Islet of Langerhans (tissue), 1 donor: Measurements from ENCODE around the gene DRAM1.

Experiments
- FAIRE-seq: peaks from one replicate; lab custom pipeline; 2011; peaks lifted over from hg19 to GRCh38; lab: Jason Lieb, UNC

Gene DRAM1

DNA sequence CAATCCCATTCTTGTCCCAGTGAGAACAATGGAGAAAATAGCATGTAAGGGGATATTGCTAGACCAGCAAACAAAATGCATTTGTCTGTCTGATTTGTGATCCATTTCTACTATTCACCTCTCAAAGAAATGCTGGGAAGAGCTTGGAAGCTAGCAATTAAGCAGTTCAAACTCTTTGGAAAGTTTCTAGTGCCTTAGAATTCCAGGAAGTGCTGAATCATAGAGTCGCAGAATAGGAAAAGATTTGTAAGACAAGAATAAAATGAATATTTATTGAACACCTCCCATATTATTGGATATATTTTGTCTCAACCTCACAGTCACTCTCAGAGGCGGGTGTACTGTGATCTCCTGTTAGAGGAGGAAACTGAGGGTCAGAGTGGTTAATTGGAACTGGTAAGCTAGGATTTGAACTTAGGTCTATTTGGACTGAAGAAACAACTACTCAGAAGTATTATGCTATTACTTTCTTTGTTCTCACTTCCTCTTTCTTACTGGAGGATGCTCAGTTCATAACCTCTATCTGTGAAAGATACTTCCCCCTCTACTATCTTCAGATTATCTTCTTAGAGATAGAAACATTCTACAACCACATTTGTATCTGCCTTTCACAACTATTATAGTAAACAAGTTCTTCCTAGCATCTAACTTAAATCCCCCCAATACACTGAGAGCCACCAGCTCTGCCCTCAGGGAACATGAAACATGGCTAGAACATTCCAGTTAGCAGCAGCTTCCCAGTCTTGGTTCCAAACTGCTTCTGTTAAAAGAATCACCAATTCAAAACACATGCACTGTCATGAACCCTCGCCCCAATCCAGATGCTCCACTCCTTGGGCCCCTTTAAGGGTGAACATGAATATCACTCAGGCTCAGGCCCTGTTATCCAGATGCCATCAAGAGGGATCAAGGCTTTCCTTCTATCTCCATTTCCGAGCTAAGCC, 64.2 kb downstream of the DRAM1 start:
- no peak for FAIRE-seq

DNA sequence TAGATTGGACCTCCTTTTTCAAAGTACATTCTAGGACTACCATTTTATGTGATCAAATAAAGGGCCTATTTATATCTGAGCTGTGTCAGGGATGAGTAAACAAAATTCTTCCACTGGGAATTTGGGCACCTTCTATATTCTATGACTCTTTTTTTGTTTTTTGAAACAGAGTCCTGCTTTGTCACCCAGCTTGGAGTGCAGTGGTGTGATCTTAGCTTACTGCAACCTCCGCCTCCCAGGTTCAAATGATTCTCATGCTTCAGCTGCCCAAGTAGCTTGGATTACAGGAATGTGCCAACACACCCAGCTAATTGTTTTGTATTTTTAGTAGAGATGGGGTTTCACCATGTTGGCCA, 64.8 kb downstream of the DRAM1 start:
- no peak for FAIRE-seq

DNA sequence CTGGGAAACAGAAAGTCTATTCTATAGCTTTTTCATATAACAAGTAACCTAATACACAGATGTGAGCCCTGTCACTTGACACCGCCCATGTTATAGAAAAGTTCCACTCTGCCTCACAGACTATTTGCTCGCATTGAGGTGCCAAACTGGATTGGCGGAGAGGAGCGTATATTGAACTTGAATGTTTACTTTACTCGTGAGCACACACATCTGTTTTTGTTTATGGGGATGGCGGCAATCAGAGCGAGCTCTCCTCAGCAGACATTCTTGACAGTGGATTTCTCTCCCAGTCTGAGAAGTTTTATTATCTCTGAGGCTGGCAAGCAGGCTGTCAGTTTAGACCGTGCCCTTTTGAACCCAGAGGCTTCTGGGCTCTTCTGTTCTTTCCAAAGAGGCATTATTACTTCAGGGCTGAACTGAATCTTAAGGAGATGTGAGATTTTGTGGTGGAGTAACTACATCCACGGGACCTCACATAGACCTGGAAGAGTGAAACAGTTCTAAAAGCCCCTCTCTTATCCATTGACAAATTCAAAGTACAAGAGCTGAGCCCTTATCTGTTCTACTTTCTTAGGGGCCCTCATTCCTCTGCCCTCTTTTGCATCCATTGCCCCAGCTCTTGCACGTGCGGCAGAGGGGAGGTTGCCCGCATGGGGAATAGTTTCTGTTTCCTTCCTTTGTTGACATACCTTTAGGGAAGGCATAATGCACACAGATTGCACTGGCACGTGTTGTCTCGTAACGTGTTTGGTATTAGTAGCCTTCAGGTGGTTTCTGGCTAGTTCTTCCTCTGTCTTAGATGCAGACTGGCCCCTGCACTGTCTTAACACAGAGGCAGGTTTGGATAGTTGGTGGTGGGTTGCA, 68.2 kb downstream of the DRAM1 start:
- FAIRE-seq = no peak

DNA sequence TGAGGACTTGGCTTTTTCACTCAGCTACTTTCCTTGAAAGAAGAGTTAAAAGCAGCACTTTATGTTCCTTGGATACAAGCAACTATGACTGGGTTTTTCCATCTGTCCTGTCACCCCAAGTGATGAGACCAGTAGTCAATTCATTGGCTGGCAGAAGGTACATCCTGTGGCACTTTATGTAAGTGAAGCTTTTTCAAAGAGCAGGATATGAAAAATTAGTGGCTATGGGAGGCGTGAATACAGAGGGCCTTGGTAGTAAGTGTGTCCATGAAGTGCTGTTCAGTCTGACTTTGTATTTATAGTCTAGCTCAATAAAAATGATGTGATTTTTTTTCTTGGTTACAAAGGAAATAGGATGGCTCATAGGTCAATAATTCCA, 68.8 kb downstream of the DRAM1 start:
- FAIRE-seq = no peak

DNA sequence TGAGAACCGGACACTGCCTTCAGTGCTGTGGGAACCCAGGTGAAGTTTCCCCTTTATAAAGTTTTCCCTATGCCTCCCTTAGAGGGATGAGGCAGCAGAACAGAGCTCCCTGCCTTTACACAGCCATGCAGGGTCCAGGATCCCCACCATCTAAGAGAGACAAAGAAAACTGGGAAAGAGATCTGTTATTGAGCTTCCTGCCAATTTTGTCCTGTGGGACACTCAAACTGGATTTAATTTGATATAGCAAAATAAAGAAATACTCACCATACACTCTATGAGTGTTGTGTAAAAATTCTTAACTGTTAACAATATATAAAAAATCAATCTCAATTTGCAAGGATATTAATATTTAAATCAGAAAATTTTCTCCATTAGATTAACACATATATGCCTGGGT, 69.9 kb downstream of the DRAM1 start:
- FAIRE-seq = no peak

DNA sequence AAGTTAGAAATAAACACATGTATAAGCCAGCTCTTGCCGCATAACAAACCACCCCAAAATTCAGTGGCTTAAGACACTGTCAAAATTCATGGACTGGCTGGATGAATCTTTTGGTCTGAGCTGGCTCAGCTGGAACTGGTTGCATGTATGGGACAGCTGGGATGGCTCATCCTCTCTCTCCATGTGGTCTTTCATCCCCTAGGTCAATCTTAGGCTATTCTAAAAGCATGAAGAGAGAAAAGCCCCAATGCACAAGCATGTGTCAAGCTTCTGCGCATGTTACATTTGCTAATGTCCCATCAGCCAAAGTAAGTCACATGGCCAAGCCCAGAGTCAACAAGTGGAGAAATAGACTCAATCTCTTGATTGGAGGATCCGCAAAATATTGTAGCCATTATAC, 71.0 kb downstream of the DRAM1 start:
- no peak for FAIRE-seq

DNA sequence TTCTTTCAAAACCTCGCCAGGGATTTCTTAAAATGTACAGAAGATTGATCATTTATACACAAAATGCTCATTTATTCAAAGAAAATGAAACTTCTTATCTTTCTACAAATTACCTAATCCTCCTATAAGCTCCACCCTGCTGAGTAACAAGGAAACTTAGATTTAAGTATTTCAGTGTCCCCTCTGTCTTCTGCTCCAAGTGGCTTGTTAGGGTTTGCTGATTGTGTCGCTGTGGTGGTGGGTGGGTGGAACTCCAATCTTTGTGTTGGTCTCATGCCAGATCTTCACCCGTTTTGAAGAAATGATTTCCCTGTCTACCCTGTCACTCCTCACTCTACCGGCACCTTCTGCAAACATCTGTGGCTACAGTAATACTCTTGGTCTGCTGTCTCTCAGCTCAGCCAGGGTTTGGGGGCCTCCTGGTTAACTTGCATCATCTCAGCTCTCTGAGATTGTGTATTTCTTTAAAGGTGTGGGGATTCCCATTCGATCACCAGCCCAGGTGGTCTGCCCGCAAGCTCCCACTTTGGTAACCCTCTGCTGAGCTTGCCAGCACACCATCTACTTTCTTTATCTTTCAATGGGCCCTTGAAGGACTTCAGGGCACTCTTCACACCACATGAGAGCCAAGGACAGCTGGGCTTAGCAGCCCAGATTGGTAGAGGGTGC, 73.8 kb downstream of the DRAM1 start:
- no peak for FAIRE-seq

DNA sequence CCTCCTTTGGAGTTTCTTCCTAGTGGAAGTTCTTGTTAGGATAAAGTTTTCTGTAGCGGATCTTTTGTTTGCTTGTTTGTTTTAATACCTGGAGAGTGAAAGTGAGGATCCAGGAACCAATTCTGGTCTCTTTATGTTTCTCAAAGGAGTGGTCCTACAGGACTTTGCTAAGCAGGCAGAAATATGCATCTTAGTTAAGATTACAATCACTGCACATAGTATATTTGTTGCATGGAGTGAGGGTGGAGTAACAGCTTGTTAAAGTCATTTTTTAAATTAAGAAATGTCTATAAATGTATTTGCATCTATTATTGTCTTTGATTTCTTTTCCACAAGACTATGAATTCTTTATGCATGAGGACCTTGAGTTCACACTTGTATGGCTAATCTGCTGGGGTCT, 76.7 kb downstream of the DRAM1 start:
- FAIRE-seq = no peak

DNA sequence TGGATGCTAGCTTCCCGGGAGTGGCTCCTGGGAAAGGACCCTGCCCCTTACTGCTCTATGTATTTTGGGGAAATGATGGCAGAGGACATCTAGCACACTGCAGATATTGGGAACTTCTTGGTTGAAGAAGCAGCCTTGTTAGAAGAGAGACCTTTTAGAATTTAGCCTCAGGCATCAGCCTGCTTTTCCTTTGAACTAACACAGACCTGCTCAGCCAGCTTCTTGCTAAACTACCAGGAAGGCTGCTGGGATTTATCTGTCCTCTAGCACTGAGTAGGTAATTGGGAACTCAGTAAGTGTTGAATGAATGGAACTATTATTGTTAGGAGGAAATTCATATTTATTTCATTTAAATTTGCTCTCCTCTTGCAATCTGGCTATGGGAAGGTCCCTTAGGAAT, 77.3 kb downstream of the DRAM1 start:
- FAIRE-seq = no peak

DNA sequence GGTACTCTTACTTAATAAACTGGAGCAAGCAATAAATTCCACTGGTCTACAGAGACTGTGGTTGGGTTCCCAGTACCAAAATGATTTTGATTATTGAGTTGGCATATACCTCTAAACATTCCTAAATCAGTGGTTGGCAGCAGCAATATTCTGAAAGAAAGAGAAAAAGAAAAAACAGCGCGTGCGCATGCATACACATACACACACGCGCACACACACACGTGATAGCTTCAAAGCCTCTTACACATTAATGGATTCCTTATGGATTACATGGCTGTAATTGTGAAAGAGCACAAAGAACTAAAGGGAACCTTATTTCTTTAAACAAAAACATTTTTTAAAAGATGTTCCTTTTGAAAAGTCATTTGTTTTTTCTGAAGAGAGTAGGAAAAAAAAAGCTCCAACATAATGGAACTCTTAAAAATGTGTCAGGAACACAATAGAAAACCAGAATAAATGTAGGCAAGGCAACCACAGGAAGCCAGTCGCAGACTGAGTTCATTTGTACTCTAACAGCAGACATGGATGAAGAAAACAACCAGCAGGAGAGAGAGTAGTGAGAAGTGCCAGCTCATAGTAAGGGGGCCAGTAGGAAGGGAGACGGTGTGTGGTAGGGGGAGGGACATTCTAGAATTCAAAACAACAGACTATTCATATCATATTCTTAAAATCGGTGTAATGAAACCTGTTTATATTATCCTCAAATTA, 80.0 kb downstream of the DRAM1 start:
- FAIRE-seq = no peak

DNA sequence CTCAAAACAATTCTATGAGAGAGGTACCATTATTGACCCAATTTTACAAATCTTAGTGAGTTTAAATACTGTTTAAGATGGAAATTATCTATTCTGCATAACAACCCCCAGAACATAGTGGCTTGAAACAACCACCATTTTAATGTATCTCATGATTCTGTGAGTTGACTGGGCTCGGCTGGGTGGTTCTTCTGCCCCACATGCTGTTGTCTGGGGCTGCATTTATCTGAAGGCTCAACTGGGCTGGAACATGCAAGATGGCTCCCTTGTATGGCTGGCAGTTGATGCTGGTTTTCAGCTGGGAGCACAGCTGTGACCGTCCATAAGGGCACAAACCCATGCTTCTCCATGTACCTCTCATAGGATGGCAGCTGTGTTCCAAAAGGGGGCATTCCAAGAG, 82.2 kb downstream of the DRAM1 start:
- FAIRE-seq = no peak

DNA sequence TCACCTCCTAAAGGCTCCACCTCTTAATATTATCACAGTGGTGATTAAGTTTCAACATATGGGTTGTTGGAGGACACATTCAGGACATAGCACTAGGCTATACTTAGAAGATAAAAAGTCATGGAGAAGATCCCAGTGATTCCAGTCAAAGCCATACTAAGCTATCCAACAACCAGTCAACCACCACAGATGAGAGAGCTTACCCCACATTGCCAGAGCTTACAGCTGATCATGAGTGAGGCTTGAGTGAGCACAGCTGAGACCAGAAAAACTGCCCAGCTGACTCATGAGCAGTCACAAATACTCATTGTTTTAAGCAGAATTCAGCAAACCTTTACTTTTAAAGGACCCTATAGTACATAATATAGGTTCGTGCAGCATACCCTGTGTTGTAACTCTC, 85.1 kb downstream of the DRAM1 start:
- no peak for FAIRE-seq

DNA sequence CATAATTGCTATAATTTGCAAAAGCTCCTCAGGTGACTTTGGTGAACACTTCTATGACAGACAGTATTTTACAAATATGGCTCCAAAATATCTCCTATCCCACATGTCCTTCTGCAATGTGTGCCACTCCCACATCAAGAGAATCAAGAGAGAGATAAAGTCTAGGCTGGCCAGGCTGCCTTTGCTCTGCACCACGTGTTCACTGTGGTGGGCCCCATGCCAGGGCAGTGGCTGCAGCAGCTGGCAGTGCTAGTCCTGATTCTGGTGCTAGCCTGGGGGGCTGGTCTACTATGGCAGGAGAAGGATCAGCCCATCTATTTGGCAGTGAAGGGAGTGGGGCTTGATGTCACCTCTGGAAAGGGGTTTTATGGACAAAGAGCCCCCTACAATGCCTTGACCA, 86.3 kb downstream of the DRAM1 start:
- no peak for FAIRE-seq

DNA sequence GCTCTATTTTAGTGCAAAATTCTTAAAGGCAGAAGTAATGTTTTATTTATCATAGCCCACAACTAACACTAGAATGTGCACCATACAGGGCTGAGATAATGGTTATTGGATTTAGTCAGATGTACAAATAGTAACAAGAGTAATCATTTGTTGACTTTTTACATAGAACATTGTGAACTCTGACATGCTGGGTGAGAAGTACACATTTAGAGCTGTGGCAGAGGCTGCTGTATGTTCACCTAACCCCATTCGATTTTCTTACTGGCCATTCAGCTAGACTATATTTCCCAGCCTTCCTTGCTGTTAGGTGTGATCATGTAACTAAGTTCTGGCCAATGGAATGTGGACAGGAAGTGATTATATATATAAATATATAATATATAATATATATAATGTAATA, 89.1 kb downstream of the DRAM1 start:
- no peak for FAIRE-seq

DNA sequence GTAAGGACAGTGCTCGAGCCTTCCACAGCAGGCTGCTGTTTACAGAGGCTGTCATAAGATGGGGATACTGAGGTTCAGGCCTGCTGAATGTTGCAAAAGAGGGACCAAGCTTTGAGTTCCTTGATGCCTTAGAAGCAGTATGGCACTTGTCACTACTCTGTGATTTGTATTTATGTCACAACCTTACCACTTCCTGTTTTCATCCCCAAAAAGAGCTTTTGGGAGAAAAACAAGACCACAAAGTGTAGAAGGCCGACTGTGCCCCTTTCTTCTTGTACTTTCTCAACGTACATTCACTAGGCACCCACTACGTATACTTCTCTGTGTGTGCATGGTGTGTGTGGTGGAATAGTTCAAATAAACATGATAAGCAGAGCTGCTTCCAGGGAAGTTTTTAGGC, 90.1 kb downstream of the DRAM1 start:
- no peak for FAIRE-seq

DNA sequence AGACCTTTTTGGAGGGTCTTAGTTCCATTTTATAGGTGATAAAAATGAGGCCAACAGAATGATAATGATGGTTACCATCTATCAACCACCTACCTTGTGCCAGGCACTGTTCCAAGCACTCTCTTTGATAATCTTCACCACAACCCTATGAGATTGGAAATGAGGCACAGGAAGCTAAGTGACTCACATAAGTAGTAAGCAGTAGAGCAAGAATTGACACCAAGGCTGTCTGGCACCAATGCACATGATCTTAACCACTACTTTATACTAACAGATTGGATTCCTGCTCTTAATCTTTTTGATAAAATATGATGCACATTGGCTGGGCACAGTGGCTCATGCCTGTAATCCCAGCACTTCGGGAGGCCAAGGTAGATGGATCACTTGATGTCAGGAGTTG, 91.4 kb downstream of the DRAM1 start:
- FAIRE-seq = no peak
